ENCODE results near the gene ZNF469.

GRCh38 chr16:88358023-88358420, 24.7 kb upstream of the ZNF469 start:
- TF ChIP-seq POLR2AphosphoS5 (IDR thresholded peaks at IDR 0.05; ENCODE audit: insufficient read depth, low read depth, low read length) = no peak
- no peak for TF ChIP-seq CTCF (IDR thresholded peaks at IDR 0.05; ENCODE audit: extremely low read depth in 1 of 2, insufficient read depth in 1 of 2, low read depth in 1 of 2, low read length in 2 of 2)
- no peak for TF ChIP-seq MAX (IDR thresholded peaks at IDR 0.05; ENCODE audit: insufficient read depth, insufficient read length)
- TF ChIP-seq EZH2 (IDR thresholded peaks at IDR 0.05; ENCODE audit: borderline replicate concordance, low read depth, low read length, severe bottlenecking) = no peak
- TF ChIP-seq MYC (IDR thresholded peaks at IDR 0.05; ENCODE audit: low read depth, low read length) = no peak
- no peak for TF ChIP-seq POLR2A (IDR thresholded peaks at IDR 0.05; ENCODE audit: low read depth, low read length)
